ENCODE data around the gene MAN2B1. TPM values are rescaled to one million over a fixed set of nuclear protein-coding genes. Genes with fewer than 3 reads are reported as not detected.

The MAN2B1 gene
- total and polyA plus RNA-seq, 2 experiments from 2014 or later: 40.6 to 56.5 TPM

DNA sequence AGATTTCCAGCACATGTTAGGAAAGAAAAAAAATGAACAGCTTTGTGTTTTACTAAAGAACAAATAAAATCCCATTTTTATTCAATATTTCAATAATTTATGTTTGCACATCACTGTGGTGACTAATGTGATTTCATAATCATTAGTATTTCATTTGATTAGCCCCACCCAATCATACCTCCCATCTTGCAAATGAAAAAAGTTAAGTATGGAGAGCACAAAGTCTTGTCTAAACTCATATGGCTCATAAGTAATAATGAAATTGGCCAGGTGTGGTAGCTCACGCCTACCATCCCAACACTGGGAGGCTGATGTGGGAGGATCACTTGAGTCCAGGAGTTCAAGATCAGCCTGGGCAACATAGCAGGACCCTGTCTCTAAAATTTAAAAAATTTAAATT is 59.7 kb downstream of the MAN2B1 start:
- peak; percentile 20 for DNase-seq

GRCh38 chr19:12603714-12604113 is 62.8 kb downstream of the MAN2B1 start:
- in situ Hi-C loops (cut with MboI): no loop called here
- Histone ChIP-seq H3K9me3 (ENCODE audit: low read depth) (no peaks in the 10 kb centered on the region), H3K9ac (no peak overlapping the region), H3K79me2 (ENCODE audit: insufficient read depth) (peaks cover 22% of the 10 kb centered on the region), H3K36me3 (ENCODE audit: low read depth) (peaks cover 5% of the 10 kb centered on the region), H3K4me3 (no peak overlapping the region), H3K4me1 (ENCODE audit: insufficient read depth) (no peaks in the 10 kb centered on the region), H3K4me2 (ENCODE audit: unreplicated experiment) (no peak overlapping the region), H3K9me2 (ENCODE audit: insufficient read depth) (no peaks in the 10 kb centered on the region), H2AFZ (no peak overlapping the region), H3F3A (ENCODE audit: insufficient read depth) (no peaks in the 10 kb centered on the region), H3K27me3 (replicated peaks; ENCODE audit: insufficient read depth) (no peaks in the 10 kb centered on the region), H3K27ac (no peak overlapping the region), H4K20me1 (ENCODE audit: insufficient read depth) (no peaks in the 10 kb centered on the region)
- no peak for DNase-seq
- TF ChIP-seq EZH2 (IDR thresholded peaks at IDR 0.05; ENCODE audit: insufficient read depth, poor library complexity, severe bottlenecking) (no peak), EZH2phosphoT487 (IDR thresholded peaks at IDR 0.05; ENCODE audit: insufficient read depth, low read depth) (no peak)
- 50 to 59% methylated on average over 1 of the region's 1 CpG for WGBS, 2 experiments (ENCODE audit: low coverage in 1 of 2, low lambda C conversion rate in 2 of 2, missing lambda C conversion rate in 2 of 2)

More for the DNA sequence above, 59.7 kb downstream of the MAN2B1 start:
- TF ChIP-seq EZH2phosphoT487 (IDR thresholded peaks at IDR 0.05; ENCODE audit: insufficient read depth, low read depth) (no peak), EZH2 (IDR thresholded peaks at IDR 0.05; ENCODE audit: insufficient read depth, poor library complexity, severe bottlenecking) (no peak)
- Histone ChIP-seq H3K9me3 (ENCODE audit: low read depth) (no peaks in the 10 kb centered on the region), H3K4me3 (no peak overlapping the region), H3K4me2 (ENCODE audit: unreplicated experiment) (no peak overlapping the region), H3K27ac (no peak overlapping the region), H3K36me3 (ENCODE audit: low read depth) (peaks cover 5% of the 10 kb centered on the region), H3K27me3 (replicated peaks; ENCODE audit: insufficient read depth) (no peaks in the 10 kb centered on the region), H3K9me2 (ENCODE audit: insufficient read depth) (no peaks in the 10 kb centered on the region), H4K20me1 (ENCODE audit: insufficient read depth) (no peaks in the 10 kb centered on the region), H3K9ac (no peak overlapping the region), H3K4me1 (ENCODE audit: insufficient read depth) (peaks cover 7% of the 10 kb centered on the region; the same call in 1 of the 2 replicates), H3K79me2 (ENCODE audit: insufficient read depth) (peaks cover 46% of the 10 kb centered on the region), H2AFZ (no peak overlapping the region), H3F3A (ENCODE audit: insufficient read depth) (peaks cover 3% of the 10 kb centered on the region; the same call in 1 of the 2 replicates)
- 95 to 100% methylated on average over 1 of the region's 1 CpG for WGBS, 2 experiments (ENCODE audit: low coverage in 1 of 2, low lambda C conversion rate in 2 of 2, missing lambda C conversion rate in 2 of 2)
- in situ Hi-C loops (cut with MboI): no loop called here

GRCh38 chr19:12597594-12597993 is 68.9 kb downstream of the MAN2B1 start:
- Histone ChIP-seq H3K79me2 (ENCODE audit: insufficient read depth) (no peaks in the 10 kb centered on the region), H3K27me3 (replicated peaks; ENCODE audit: insufficient read depth) (no peaks in the 10 kb centered on the region), H3K27ac (no peak overlapping the region), H3K9me2 (ENCODE audit: insufficient read depth) (no peaks in the 10 kb centered on the region), H3K9ac (no peak overlapping the region), H2AFZ (no peak overlapping the region), H3K4me1 (ENCODE audit: insufficient read depth) (no peaks in the 10 kb centered on the region), H3K4me2 (ENCODE audit: unreplicated experiment) (no peak overlapping the region), H4K20me1 (ENCODE audit: insufficient read depth) (no peaks in the 10 kb centered on the region), H3K4me3 (no peak overlapping the region), H3K36me3 (ENCODE audit: low read depth) (no peaks in the 10 kb centered on the region; the same call in 1 of the 2 replicates), H3F3A (ENCODE audit: insufficient read depth) (no peaks in the 10 kb centered on the region), H3K9me3 (ENCODE audit: low read depth) (no peaks in the 10 kb centered on the region)
- in situ Hi-C loops (cut with MboI): no loop called here
- TF ChIP-seq EZH2phosphoT487 (IDR thresholded peaks at IDR 0.05; ENCODE audit: insufficient read depth, low read depth) (no peak), EZH2 (IDR thresholded peaks at IDR 0.05; ENCODE audit: insufficient read depth, poor library complexity, severe bottlenecking) (no peak)
- no peak for DNase-seq
- WGBS, 2 experiments (ENCODE audit: low coverage in 1 of 2, low lambda C conversion rate in 2 of 2, missing lambda C conversion rate in 2 of 2): 90 to 91% methylated on average over 11 of the region's 11 CpGs

- Histone ChIP-seq H3K79me2 (ENCODE audit: insufficient read depth) (no peaks in the 10 kb centered on the region), H3K4me3 (no peak overlapping the region), H3K4me2 (ENCODE audit: unreplicated experiment) (no peak overlapping the region), H3K9me2 (ENCODE audit: insufficient read depth) (no peaks in the 10 kb centered on the region), H3K36me3 (ENCODE audit: low read depth) (no peaks in the 10 kb centered on the region; the same call in 1 of the 2 replicates), H3K9ac (no peak overlapping the region), H3K4me1 (ENCODE audit: insufficient read depth) (no peaks in the 10 kb centered on the region), H3K9me3 (ENCODE audit: low read depth) (no peaks in the 10 kb centered on the region), H3K27ac (no peak overlapping the region), H4K20me1 (ENCODE audit: insufficient read depth) (no peaks in the 10 kb centered on the region), H2AFZ (no peak overlapping the region), H3F3A (ENCODE audit: insufficient read depth) (no peaks in the 10 kb centered on the region), H3K27me3 (replicated peaks; ENCODE audit: insufficient read depth) (no peaks in the 10 kb centered on the region)
- no peak for DNase-seq
- TF ChIP-seq EZH2phosphoT487 (IDR thresholded peaks at IDR 0.05; ENCODE audit: insufficient read depth, low read depth): no peak
- no peak for TF ChIP-seq EZH2 (IDR thresholded peaks at IDR 0.05; ENCODE audit: insufficient read depth, poor library complexity, severe bottlenecking)
- 73 to 78% methylated on average over 30 to 38 of the region's 38 CpGs for WGBS, 2 experiments (ENCODE audit: low coverage in 1 of 2, low lambda C conversion rate in 2 of 2, missing lambda C conversion rate in 2 of 2)
- in situ Hi-C loops (cut with MboI): no loop called here
Observed at GRCh38 chr19:12596927-12597548, 69.5 kb downstream of the MAN2B1 start.

Small RNA genes lying within 50 kb of the gene (small RNA-seq; reads per million reads assigned to genes)
- 27.1 reads per million, percentile 90 among the genes with 10 or more reads in this experiment for gene SNORD41 (ENCODE audit: low read depth, low replicate concordance)

Other genes starting within 250 kb of the MAN2B1 start
- gene ZNF443, start 225.7 kb downstream of the MAN2B1 start, total RNA-seq (2014; rRNA removed; shearing (Covaris generic)): 0.86 and 1.1 TPM in 2 replicates
- gene ZNF443, start 225.7 kb downstream of the MAN2B1 start, polyA plus RNA-seq (2016; fragmentation: Nextera tagmentation; extraction: Ambion mirVana): 1.2 and 1.4 TPM in 2 replicates
- 2.7 and 4.2 TPM in 2 replicates for gene ZNF709, start 181.9 kb downstream of the MAN2B1 start, total RNA-seq (2014; rRNA removed; shearing (Covaris generic))
- 1.1 and 1.6 TPM in 2 replicates for gene ZNF709, start 181.9 kb downstream of the MAN2B1 start, polyA plus RNA-seq (2016; fragmentation: Nextera tagmentation; extraction: Ambion mirVana)
- gene ZNF564, start 115.3 kb downstream of the MAN2B1 start, total RNA-seq (2014; rRNA removed; shearing (Covaris generic)): 3.7 and 8.3 TPM in 2 replicates
- gene ZNF564, start 115.3 kb downstream of the MAN2B1 start, polyA plus RNA-seq (2016; fragmentation: Nextera tagmentation; extraction: Ambion mirVana): 5.1 and 5.6 TPM in 2 replicates
- gene ZNF490, start 55.9 kb downstream of the MAN2B1 start, total RNA-seq (2014; rRNA removed; shearing (Covaris generic)): 4.0 and 11.8 TPM in 2 replicates
- 2.6 and 2.7 TPM in 2 replicates for gene ZNF490, start 55.9 kb downstream of the MAN2B1 start, polyA plus RNA-seq (2016; fragmentation: Nextera tagmentation; extraction: Ambion mirVana)
- 11.6 and 11.9 TPM in 2 replicates for gene ZNF791, start 55.8 kb downstream of the MAN2B1 start, total RNA-seq (2014; rRNA removed; shearing (Covaris generic))
- gene ZNF791, start 55.8 kb downstream of the MAN2B1 start, polyA plus RNA-seq (2016; fragmentation: Nextera tagmentation; extraction: Ambion mirVana): 12.6 and 14.5 TPM in 2 replicates
- gene WDR83, start 65 bp upstream of the MAN2B1 start, total RNA-seq (2014; rRNA removed; shearing (Covaris generic)): 8.2 and 9.4 TPM in 2 replicates
- gene WDR83, start 65 bp upstream of the MAN2B1 start, polyA plus RNA-seq (2016; fragmentation: Nextera tagmentation; extraction: Ambion mirVana): 12.7 and 13.1 TPM in 2 replicates
- 68.4 and 104 TPM in 2 replicates for gene DHPS, start 15.1 kb upstream of the MAN2B1 start, total RNA-seq (2014; rRNA removed; shearing (Covaris generic))
- 50.9 and 56.0 TPM in 2 replicates for gene DHPS, start 15.1 kb upstream of the MAN2B1 start, polyA plus RNA-seq (2016; fragmentation: Nextera tagmentation; extraction: Ambion mirVana)
- gene GNG14, start 21.3 kb upstream of the MAN2B1 start, total RNA-seq (2014; rRNA removed; shearing (Covaris generic)): not detected in 2 replicates
- gene GNG14, start 21.3 kb upstream of the MAN2B1 start, polyA plus RNA-seq (2016; fragmentation: Nextera tagmentation; extraction: Ambion mirVana): not detected in 2 replicates
- 13.8 and 22.3 TPM in 2 replicates for gene FBXW9, start 29.9 kb upstream of the MAN2B1 start, total RNA-seq (2014; rRNA removed; shearing (Covaris generic))
- 14.2 TPM in 2 replicates for gene FBXW9, start 29.9 kb upstream of the MAN2B1 start, polyA plus RNA-seq (2016; fragmentation: Nextera tagmentation; extraction: Ambion mirVana)
- 30.9 and 34.3 TPM in 2 replicates for gene TNPO2, start 57.2 kb upstream of the MAN2B1 start, total RNA-seq (2014; rRNA removed; shearing (Covaris generic))
- 13.2 and 13.3 TPM in 2 replicates for gene TNPO2, start 57.2 kb upstream of the MAN2B1 start, polyA plus RNA-seq (2016; fragmentation: Nextera tagmentation; extraction: Ambion mirVana)
- 202 and 210 TPM in 2 replicates for gene TRIR, start 67.9 kb upstream of the MAN2B1 start, total RNA-seq (2014; rRNA removed; shearing (Covaris generic))
- gene TRIR, start 67.9 kb upstream of the MAN2B1 start, polyA plus RNA-seq (2016; fragmentation: Nextera tagmentation; extraction: Ambion mirVana): 162 and 170 TPM in 2 replicates
- gene GET3, start 70.8 kb upstream of the MAN2B1 start, total RNA-seq (2014; rRNA removed; shearing (Covaris generic)): 81.3 and 110 TPM in 2 replicates
- 106 and 111 TPM in 2 replicates for gene GET3, start 70.8 kb upstream of the MAN2B1 start, polyA plus RNA-seq (2016; fragmentation: Nextera tagmentation; extraction: Ambion mirVana)
- not detected in 2 replicates for gene BEST2, start 85.0 kb upstream of the MAN2B1 start, total RNA-seq (2014; rRNA removed; shearing (Covaris generic))
- not detected in 2 replicates for gene BEST2, start 85.0 kb upstream of the MAN2B1 start, polyA plus RNA-seq (2016; fragmentation: Nextera tagmentation; extraction: Ambion mirVana)
- 17.1 TPM in 2 replicates for gene HOOK2, start 108.8 kb upstream of the MAN2B1 start, total RNA-seq (2014; rRNA removed; shearing (Covaris generic))
- 11.8 and 12.4 TPM in 2 replicates for gene HOOK2, start 108.8 kb upstream of the MAN2B1 start, polyA plus RNA-seq (2016; fragmentation: Nextera tagmentation; extraction: Ambion mirVana)
- 159 and 195 TPM in 2 replicates for gene JUNB, start 124.7 kb upstream of the MAN2B1 start, total RNA-seq (2014; rRNA removed; shearing (Covaris generic))
- gene JUNB, start 124.7 kb upstream of the MAN2B1 start, polyA plus RNA-seq (2016; fragmentation: Nextera tagmentation; extraction: Ambion mirVana): 95.1 and 96.2 TPM in 2 replicates
- gene PRDX2, start 135.1 kb upstream of the MAN2B1 start, total RNA-seq (2014; rRNA removed; shearing (Covaris generic)): 230 TPM in 2 replicates
- gene PRDX2, start 135.1 kb upstream of the MAN2B1 start, polyA plus RNA-seq (2016; fragmentation: Nextera tagmentation; extraction: Ambion mirVana): 252 TPM in 2 replicates
- not detected in 2 replicates for gene THSD8, start 135.3 kb upstream of the MAN2B1 start, total RNA-seq (2014; rRNA removed; shearing (Covaris generic))
- 10.8 and 12.5 TPM in 2 replicates for gene THSD8, start 135.3 kb upstream of the MAN2B1 start, polyA plus RNA-seq (2016; fragmentation: Nextera tagmentation; extraction: Ambion mirVana)
- 8.2 and 16.9 TPM in 2 replicates for gene RNASEH2A, start 139.8 kb upstream of the MAN2B1 start, total RNA-seq (2014; rRNA removed; shearing (Covaris generic))
- gene RNASEH2A, start 139.8 kb upstream of the MAN2B1 start, polyA plus RNA-seq (2016; fragmentation: Nextera tagmentation; extraction: Ambion mirVana): 23.8 and 32.3 TPM in 2 replicates
- not detected in 2 replicates for gene RTBDN, start 167.8 kb upstream of the MAN2B1 start, total RNA-seq (2014; rRNA removed; shearing (Covaris generic))
- not detected in 2 replicates for gene RTBDN, start 167.8 kb upstream of the MAN2B1 start, polyA plus RNA-seq (2016; fragmentation: Nextera tagmentation; extraction: Ambion mirVana)
- gene MAST1, start 171.8 kb upstream of the MAN2B1 start, total RNA-seq (2014; rRNA removed; shearing (Covaris generic)): 1.8 TPM in 1 of 2 replicates, not detected in the other
- gene MAST1, start 171.8 kb upstream of the MAN2B1 start, polyA plus RNA-seq (2016; fragmentation: Nextera tagmentation; extraction: Ambion mirVana): 0.24 TPM in 1 of 2 replicates, not detected in the other
- 35.4 and 40.9 TPM in 2 replicates for gene DNASE2, start 214.7 kb upstream of the MAN2B1 start, total RNA-seq (2014; rRNA removed; shearing (Covaris generic))
- gene DNASE2, start 214.7 kb upstream of the MAN2B1 start, polyA plus RNA-seq (2016; fragmentation: Nextera tagmentation; extraction: Ambion mirVana): 51.7 and 52.4 TPM in 2 replicates
- 0.11 TPM in 1 of 2 replicates, not detected in the other for gene KLF1, start 220.5 kb upstream of the MAN2B1 start, total RNA-seq (2014; rRNA removed; shearing (Covaris generic))
- not detected in 2 replicates for gene KLF1, start 220.5 kb upstream of the MAN2B1 start, polyA plus RNA-seq (2016; fragmentation: Nextera tagmentation; extraction: Ambion mirVana)
- gene GCDH, start 224.4 kb upstream of the MAN2B1 start, total RNA-seq (2014; rRNA removed; shearing (Covaris generic)): 22.5 and 30.0 TPM in 2 replicates
- 20.0 and 20.7 TPM in 2 replicates for gene GCDH, start 224.4 kb upstream of the MAN2B1 start, polyA plus RNA-seq (2016; fragmentation: Nextera tagmentation; extraction: Ambion mirVana)

Data from GM23248 (cell line).